GM18861 (cell line): Measurements from ENCODE around the gene LCNL1.

ENCODE experiments used
- ATAC-seq: cut with Tn5 transposase; IDR thresholded peaks from one replicate; pipeline ENCODE4 v1.9.1; 2021; ENCODE audit not compliant: unreplicated experiment

The LCNL1 gene

DNA sequence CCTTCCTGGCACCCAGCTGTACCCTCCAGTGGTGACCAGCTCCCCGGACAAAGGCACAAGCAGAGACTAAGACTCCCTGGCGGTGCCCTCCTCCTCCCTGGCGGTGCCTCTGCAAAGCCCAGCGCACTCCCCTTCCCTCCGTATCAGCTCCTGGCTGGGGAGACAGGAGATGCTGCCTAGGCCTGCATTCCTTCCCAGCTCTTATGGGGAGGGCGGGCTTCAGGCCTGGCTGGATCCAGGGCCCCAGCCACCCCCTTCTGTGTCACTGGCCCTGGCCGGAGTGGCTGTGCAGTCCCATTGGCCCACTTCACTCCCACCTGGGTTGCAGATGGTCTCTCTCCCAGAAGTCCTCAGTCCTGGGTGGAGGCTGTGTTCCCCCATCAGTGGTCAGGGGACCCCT, 24.3 kb upstream of the LCNL1 start:
- no peak for ATAC-seq

GRCh38 chr9:136958898-136959850, 23.6 kb upstream of the LCNL1 start:
- no peak for ATAC-seq

DNA sequence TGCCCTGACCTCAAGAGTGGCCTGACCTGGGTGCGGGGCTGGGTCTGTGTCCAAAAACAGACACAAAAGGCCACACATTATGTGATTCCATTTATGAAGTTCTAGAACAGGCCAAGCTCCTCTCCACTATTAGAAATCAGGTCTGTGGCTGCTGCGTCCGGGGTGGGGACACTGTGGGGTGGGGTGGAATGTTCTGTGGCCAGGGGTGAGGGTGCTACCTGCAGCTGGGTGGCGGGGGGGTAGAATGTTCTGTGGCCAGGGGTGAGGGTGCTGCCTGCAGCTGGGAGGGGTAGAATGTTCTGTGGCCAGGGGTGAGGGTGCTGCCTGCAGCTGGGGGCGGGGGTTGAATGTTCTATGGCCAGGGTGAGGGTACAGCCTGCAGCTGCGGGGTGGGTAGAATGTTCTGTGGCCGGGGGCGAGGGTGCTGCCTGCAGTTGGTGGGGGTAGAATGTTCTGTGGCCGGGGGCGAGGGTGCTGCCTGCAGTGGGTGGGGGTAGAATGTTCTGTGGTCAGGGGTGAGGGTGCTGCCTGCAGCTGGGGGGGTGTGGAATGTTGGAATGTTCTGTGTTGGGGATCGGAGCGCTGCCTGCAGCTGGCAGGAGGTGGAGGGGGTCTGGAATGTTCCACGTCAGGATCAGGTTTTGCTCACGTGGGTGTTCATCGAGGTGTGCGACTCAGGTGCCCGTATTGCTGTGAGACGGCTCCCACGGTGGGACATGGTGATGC, 22.4 kb upstream of the LCNL1 start:
- ATAC-seq, result no peak

- no peak for ATAC-seq
Observed at GRCh38 chr9:136960938-136961275, 21.9 kb upstream of the LCNL1 start.

DNA sequence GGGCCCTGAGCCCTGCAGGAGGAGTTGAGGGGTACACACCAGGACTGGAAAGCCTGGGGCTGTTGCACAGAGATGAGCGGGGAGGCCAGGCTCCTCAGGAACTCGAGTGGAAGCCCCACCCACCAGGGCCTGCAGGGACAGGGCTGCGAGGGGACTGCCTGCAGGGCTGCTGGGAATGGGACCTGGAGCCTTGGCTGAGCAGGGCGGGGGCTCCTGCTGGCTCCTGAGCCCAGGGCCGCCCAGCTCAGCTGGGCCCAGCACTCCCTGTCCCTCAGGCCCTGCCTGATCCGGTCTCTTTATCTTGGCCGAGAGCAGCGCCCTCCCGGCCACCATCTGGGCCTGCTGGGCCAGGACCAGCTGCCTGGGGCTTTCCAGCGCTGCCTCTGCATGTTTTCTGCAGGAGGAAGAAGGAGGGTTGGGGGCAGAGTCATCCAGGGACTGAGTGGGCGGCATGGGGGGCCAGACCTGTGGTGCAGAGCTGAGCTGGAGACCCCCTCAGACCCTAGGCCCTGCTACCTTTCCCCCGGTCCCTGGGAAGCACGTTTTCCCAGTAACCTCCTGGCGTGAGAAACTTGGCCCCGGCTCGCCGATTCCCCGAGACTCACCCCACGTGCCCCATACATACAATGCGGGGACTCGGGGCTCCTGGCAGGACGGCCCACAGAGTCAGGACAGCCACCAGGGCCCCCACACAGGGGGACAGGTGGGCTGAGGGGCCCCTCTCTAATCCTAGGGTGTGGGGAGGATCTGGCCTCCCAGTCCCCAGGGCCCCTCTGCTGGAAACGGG, 21.3 kb upstream of the LCNL1 start:
- ATAC-seq, result no peak

DNA sequence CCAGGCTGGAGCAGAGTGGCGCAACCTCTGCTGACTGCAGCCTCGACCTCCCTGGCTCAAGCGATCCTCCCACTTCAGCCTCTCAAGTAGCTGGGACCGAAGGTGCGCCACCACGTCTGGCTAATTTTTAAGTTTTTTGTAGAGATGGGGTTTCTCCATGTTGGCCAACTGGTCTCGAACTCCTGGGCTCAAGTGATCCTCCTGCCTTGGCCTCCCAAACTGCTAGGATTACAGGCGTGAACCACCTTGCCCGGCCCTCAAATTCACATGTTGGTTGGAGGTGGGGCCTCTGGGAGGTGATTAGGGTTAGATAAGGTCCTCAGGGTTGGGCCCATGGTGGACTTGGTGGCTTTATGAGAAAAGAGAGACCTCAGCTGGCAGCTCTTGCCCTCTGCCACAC, 20.6 kb upstream of the LCNL1 start:
- no peak for ATAC-seq

GRCh38 chr9:136962701-136963248, 20.0 kb upstream of the LCNL1 start:
- ATAC-seq, result no peak

GRCh38 chr9:136963341-136963740, 19.5 kb upstream of the LCNL1 start:
- no peak for ATAC-seq

- ATAC-seq, result no peak
Observed at GRCh38 chr9:136963751-136964150, 19.0 kb upstream of the LCNL1 start.

GRCh38 chr9:136964171-136964689, 18.6 kb upstream of the LCNL1 start:
- no peak for ATAC-seq

- ATAC-seq, result no peak
Observed at GRCh38 chr9:136964833-136965422, 17.9 kb upstream of the LCNL1 start.

- no peak for ATAC-seq
Observed at GRCh38 chr9:136965771-136966484, 16.9 kb upstream of the LCNL1 start.

DNA sequence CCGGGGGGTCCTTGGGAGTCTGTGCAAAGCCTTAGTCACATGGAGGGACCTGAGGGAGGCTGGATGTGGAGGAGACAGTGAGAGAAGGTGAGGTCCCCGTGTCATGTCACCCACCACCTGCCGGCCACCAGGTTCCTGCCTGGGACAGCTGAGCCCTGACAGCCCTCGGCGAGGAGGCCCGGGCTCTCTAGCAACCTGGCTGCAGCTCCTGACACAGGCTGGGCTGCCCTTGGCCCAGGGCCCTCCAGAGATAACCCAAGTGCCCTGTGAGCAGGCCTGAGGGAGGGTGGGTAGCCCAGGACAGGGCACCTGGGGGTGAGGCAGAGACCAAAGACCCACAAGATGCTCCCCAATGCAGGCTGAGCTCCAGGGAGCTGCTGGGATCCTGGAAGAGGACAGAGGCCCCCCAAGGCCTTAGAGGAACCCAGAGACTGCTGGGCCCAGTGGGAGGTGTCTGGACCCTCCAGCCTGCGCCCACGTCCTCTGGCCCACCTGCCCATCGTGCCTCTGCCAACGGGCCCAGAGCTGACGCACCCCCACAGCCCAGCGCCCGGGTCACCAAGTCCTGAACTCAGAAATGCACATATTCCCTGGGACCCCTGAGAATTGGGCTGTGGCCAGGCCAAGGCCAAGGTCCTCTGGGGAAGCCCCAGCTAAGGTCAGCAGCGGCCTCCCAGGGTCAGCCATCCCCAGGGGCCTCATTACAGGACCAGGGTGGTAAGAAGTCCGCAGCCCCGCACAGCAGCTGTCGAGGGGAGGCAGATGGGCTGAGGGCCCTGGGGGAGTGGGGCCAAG, 14.3 kb upstream of the LCNL1 start:
- no peak for ATAC-seq

DNA sequence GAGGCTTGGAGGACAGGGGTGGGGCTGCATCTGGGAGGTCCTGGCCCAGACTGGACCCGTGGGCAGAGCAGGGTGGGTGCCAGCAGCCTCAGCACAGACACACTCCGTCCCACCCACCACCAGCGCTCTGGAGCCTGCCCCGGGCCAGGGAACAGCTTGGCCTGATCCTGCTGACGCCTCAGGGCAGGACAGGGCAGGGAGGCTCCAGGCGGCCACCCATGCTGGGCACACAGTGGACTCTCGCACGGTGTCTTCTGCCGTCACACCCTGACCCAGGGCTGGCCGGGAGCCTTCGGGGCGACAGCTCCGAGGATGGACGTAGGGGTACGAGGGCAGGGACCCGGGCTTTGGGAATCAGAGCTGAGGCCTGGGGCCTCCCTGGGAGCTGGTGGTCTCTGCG, 13.6 kb upstream of the LCNL1 start:
- ATAC-seq, result no peak

GRCh38 chr9:136969774-136970173, 13.0 kb upstream of the LCNL1 start:
- ATAC-seq, result no peak

GRCh38 chr9:136970361-136970760, 12.4 kb upstream of the LCNL1 start:
- ATAC-seq, result no peak

- no peak for ATAC-seq
Observed at GRCh38 chr9:136971746-136972145, 11.0 kb upstream of the LCNL1 start.

DNA sequence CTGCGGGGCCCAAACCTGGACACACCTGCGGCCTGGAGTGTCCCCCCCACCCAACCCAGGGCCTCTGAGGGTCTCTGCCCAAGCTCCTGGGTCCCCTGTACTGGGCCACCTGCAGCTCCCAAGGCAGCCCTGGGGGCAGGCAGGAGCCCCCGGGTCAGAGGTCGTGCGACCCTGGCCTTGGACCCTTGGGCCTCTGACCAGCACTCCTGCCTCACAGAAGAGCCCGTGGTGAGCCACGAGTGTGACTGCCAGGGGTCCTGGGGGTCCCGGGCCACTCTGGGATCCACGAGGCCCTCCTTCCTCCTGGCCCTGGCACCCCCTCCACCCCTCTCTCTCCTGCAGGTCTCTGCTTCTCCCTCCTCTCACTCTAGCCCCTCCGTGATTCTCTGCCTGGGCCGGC, 10.5 kb upstream of the LCNL1 start:
- ATAC-seq, result no peak

DNA sequence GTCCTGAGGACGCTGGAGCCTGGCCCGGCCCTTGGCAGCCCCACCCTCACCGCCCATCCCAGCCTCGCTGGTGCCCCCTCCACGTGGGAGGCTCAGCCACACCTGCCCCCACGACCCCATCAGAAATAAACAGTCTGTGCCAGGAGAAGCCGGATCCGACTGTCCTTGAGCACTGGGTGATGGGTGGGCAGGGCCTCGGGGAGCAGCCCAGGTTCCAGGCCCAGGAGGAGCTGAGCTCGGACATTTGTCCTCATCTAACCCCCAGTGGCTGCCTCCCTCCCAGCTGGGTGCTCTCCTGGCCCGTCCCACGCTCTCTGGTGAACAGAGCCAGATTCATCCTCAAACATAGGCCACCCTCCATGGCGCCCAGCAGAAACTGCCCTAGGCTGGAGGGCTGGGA, 10.1 kb upstream of the LCNL1 start:
- no peak for ATAC-seq
